GM21528 (cell line): ENCODE results near the gene COL7A1.
"Not testable (repeated sequence)": the region's sequence is repeated elsewhere in the genome, so short reads cannot be mapped to it uniquely, and the experiment has no call there.

Experiments used
- ATAC-seq: cut with Tn5 transposase; IDR thresholded peaks from one replicate; pipeline ENCODE4 v1.9.1; 2021; ENCODE audit warnings: mild to moderate bottlenecking, moderate library complexity; ENCODE audit not compliant: unreplicated experiment, low FRiP score

Gene COL7A1

DNA sequence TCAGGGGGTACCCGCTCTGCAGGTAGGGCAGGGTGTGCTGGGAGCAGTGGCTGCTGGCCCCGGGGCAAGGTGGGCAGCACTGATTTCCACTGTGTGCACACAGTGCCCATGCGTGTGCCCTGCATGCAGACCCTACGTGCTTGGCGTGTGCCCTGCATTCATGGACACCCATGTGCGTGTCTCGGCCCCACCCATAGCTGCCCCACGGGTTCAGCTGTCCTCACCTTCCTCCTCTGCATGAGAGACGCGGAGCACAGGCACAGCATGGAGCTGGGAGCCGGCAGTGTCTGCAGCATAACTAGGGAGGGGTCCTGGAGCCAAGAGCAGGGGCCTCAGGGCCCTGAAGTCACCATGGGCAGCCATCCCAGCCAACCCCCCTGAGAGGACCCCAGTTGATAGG is 29.9 kb downstream of the COL7A1 start:
- no peak for ATAC-seq

DNA sequence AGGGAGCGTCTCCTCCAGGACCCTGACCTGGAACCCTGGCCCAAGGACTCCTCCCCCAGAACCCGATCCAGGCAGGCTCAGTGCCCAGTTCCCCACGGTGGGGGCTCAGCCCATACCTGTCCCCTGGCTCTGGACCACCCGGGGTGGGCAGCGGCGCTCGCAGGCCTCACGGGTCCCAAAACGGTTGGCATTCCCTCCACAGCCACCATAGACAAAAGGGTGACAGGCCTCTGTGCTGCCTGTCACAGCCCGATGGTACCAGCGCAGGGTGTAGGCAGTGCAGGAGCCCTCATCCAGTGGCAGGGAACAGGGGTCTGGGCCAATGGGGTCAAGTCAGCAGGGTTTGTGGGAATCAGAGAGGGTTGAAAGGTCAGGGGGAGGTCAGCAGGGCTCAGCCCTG is 30.5 kb downstream of the COL7A1 start:
- ATAC-seq, result no peak

DNA sequence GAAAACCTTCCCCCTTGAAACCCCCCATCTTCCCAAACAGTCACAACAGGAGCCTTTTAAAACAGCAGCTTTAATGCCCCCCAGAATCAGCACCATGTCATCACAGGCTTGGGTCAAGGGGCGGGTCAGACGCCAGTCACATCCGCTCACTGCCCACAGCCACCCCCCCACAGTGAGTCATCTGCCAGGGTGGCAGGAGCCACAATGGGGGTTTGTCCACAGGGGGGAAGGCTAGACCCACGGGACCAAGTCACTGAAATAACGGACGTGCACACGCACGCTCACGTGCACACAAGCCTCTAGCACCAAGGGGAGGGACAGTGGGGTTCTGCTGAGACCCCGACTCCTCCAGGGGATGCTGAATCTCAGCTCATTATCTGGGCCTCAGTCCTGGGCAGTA is 31.1 kb downstream of the COL7A1 start:
- ATAC-seq, result no peak

DNA sequence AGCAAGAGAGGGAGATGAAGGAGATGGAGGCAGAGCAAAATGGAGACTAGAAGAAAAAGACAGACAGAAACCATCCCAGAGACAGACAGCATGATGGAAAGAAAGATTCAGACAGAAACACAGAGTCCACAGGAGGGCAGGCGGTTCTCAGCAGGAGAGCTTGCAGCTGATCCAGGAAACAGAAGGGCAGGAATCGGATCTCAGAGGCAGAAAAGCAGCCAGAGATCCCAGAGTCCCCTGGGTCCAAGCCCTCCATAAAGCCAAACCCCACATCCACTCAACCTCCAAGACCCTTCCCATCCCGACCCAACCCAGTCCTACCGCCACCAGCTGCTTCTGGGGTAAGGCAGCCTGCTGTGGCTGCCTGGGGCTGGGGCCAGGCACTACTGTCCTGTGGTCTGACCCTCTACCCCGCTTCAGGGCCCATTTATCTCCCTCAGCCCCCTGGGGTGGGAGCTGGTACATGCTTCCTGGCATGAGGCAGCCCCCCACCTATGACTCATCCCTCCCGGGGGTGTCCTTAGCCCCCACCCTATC is 31.7 kb downstream of the COL7A1 start, which contains the start of gene UCN2:
UCN2 (minus strand) TSS at position 400 of the 537 bp plus-strand sequence. CDS start 657 bp downstream, outside the sequence.
- ATAC-seq, result no peak

DNA sequence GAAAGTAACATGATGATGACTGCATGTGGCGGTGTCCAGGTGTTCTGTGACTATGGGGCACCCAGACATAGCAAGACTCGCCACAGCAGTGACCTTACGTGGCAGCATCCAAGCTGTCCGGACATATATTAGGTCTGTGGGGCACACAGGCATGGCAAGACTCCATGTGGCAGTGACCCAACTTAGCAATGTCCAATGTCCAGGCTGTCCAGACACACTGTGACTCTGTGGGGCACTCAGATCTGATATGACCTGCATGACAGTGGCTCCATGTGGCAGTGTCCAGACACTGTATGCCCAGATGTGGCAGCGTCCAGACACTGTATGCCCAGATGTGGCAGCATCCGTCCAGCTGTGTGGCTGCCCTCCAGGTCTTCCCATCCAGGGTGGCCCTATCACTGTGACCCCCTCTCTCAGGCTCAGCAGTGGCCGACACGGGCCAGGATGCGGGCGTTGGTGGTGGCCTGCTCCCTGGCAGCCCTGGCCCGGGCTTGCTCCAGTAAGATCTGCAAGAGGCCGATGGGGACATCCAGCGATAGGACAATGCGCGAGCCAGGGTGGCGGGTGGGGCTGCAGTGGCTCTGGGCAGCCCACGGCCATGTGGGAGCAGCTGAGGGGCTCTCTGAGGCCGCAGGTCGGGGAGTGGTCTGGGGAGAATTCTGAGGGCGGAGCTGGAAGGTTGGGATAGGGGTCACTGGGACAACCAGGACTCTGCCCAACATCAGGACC is 32.6 kb downstream of the COL7A1 start:
- no peak for ATAC-seq

DNA sequence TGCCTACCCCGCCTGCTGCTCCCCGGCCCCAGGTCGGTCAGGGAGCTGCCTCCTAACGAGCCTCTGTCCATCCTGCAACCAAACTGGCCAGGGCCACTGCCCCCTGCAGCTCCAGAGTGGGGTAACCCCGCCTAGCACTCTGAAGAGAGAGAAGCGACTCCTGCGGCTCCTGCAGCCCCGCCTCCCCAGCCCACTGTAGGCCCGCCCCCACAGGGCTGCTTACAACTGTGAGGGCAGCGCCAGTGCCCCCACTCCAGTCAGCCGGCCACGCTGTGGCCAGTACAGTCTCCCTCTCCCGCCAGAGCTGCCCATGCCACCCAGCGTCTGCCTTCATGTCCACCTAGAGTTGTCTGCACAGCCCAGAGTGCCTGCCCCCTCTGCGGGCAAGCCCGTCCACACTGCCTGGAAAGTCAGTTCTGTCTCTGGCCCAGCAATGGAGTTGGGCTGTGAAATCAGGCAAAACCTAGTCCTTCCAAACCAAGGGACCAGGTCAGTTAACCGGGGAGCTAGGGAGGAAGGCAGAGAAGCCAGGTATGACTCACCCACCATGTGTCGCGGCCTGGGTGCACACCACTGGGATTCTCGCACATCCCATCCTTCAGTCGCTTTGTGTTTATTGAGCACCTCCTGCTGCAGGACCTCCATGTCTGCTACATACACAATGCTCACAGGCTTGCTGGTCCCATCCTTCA is 33.9 kb downstream of the COL7A1 start:
- ATAC-seq, result no peak

DNA sequence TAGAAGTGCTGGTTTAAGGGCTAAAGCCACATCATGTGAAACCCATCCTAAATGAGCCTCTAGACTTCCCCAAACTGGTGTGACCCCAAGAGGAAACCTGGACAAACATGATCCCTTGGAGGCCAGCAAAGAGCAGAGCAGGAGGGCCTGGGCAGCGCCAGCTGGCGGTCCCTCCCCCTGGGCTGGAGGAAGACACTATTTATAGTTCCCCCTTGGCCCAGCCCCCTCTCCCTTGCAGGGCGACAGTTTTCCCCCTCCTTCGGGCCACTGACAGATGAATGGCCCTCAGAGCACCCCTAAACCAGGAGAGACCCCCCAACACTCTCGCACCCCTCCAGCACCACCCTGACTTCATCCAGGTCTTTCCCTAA is 34.5 kb downstream of the COL7A1 start:
- ATAC-seq, result no peak

DNA sequence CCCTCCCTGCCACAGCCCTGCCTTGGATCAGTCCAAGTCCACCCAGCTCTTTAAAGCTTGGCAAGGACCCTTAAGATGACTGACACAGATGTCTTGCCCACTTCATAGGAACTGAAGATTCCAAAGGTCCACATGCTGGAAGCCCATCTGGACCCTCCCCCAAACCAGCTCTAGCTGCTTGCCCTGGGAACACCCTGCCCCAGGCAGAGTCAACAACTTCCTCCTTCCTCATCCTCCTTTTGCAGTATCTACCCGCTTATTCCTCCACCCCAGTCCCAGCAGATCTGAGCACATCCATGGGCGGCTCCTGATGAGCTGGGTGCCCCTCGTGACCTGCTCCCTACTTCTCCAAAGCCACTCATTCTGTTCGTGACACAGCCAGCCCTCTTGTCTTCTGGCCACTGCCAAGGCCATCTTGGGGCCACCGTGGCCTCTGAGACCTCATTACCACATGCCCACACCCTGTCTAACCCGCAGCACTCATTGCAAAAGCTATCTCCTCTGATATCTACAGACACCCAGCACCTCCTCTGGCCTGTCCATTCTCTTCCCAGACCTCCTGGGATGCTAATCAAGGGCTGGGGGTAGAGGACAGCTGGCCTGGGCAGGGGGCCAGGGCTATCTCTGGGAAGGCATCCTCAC is 36.5 kb downstream of the COL7A1 start:
- ATAC-seq, result no peak

DNA sequence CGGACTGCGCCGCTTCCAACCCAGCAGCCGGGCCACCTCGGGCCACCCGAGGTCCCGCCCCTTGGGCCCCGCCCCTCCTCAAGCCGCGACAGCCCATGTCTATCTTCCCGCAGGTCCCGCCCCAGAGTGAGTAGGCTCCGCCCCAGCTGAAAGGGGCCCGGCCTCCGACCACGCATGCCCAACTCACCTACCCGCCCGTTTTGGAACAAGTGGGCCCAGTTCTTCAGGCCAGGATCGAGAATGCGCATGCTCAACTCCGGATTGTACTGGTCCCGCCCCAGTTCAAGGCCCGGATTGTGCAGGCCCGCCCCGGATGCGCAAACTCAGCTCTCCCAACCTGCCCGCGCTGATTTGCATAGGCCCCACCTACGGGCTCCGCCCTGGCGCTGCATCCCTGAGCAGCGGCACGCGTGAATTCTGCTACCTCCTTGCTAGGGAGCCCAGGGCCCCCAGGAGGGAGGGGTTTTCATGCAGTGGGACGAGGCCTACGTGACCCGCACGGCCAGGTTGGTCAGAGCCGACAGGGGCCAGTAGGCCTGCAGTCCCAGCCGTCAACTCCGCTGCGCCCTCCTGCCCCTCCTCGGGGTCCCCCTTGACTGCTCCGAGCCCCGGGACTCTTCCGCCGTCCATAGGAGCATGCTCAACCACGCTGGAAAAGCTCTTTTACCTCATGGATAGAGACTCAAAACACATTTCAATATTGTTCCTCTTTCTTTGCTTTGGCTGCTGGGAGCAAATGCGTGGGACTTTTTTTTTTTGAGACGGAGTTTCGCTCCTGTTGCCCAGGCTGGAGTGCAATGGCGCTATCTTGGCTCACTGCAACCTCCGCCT is 38.1 kb downstream of the COL7A1 start, which contains the start of gene PFKFB4:
PFKFB4 (minus strand) TSS at position 8 of the 831 bp plus-strand sequence. CDS start 26 bp downstream, outside the sequence.
- ATAC-seq, result peak; percentile 82

DNA sequence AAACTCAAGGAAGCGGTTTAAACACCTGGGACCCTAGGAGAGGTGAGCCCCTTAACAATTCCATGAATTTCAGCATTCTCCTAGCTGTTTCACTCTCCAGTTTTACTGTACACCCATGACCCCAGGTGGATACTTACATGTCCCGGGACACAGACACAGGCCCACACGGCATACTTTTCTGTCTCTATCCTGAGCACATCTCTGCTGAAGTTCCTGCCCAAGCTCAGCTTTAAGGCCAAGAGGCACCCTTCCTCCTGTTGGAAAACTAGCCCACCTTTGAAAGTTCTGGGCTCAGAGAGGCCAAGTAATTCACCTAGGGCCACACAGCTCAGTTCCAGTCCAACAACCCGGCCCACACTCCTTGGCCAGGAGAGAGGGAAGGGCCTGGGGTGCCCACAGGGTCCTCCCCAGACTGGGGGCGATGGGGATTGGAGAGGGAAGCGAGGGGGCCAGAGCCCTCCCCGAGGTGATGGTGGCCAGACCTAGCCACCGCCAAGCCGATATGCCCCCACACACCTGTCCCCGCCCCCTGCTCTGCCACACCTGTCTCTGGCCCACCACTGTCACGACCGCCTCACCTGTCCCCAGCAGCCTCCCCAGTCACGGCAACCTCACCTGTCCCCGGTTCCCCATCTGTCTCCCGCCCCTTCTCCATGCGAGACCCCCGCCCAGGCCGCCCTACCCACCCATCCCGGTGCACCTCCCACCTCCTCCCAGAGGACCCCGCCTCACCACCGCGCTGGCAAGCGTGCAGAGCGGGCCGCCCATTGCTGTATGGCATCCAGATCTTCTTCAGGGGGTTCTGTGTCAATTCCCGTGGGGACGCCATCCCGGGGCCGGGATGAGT is 39.0 kb downstream of the COL7A1 start:
- no peak for ATAC-seq

DNA sequence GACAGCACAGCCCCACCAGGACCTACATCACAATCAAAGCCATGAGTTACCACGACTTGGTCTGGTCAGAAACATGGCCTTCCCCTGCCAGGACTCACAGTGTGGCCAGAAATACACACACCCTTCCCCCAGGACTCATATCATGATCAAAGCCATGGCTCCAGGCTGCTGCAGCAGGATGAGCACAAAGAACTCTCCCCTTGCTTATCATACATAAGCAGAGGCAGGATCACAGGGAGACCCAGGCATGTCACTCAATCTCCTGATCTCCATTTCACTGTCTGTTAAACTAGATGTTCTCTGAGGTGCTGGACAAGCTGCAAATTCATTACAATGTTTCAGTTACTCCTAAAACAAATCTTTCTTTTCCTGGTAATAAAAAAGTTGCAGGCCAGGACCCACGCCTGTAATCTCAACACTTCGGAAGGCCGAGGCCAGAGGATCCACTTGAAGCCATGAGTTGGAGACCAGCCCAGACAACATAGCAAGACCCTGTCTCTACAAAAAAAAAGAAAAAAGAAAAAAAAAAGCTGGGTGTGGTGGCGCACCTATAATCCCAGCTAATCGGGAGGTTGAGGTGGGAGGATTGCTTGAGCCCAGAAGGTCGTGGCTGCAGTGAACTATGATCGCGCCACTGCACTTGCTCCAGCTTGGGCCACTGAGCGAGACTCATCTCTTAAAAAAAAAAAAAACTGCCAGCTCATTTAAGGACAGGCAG is 39.7 kb downstream of the COL7A1 start:
- no peak for ATAC-seq

DNA sequence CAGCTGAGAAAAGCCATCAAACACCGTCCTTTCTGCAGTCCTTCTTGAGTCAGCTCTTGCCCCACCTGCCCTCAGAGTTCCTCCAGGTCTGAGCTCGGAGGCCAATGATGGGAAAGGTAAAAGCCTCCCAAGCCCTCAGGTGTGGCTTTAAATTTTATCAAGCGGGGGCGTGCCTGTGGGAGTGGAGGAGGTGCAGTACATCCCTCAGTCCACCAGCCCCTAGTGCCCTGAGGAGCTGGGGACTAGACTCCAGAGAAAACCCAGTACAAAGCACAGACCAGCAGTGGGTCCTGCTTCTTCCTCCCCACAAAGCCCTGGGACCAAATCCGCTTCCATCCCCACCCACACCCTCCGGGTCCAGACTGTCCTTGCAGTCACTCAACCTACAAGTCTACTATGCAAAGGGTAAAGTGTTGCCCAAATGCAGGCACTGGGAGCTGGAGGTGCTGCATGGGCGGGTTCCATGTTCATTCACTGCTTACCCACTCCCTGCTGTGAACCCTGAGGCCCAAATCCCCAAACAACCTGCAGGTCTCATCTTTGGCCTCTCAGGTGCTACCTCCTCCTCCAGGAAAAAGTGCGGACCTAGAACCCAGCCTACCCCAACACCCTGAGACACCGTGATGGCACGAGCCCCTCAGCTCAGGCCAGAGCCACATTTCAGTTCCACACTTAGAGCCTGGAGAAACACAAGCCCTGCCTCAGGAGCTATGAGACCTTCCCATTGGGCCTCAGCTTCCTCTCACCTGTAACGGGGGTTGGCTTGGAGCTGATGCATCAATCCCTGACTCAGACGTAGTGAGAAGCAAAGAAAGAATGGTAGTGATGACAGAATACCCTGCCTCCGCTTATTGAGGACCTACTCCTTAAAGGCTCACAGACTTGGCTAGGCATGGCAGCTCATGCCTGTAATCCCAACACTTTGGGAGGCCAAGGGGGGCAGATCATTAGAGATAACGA is 41.0 kb downstream of the COL7A1 start:
- ATAC-seq, result no peak

DNA sequence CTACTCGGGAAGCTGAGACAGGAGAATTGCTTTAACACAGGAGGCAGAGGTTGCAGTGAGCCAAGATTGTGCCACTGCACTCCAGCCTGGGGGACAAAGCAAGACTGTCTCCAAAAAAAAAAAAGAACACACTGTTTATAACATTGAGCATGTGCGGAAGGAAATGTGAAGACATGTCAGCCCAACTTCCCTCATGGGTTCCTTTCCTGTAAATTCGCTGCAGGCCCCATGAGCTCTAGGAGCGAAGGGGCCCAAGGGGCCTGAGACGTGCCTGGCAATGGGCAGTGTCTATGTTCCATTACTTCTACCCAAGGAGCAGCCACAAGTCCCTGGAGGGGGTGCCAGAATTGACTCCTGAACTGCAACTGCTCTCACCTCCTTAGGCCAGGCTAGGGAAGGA is 41.8 kb downstream of the COL7A1 start:
- ATAC-seq, result no peak

DNA sequence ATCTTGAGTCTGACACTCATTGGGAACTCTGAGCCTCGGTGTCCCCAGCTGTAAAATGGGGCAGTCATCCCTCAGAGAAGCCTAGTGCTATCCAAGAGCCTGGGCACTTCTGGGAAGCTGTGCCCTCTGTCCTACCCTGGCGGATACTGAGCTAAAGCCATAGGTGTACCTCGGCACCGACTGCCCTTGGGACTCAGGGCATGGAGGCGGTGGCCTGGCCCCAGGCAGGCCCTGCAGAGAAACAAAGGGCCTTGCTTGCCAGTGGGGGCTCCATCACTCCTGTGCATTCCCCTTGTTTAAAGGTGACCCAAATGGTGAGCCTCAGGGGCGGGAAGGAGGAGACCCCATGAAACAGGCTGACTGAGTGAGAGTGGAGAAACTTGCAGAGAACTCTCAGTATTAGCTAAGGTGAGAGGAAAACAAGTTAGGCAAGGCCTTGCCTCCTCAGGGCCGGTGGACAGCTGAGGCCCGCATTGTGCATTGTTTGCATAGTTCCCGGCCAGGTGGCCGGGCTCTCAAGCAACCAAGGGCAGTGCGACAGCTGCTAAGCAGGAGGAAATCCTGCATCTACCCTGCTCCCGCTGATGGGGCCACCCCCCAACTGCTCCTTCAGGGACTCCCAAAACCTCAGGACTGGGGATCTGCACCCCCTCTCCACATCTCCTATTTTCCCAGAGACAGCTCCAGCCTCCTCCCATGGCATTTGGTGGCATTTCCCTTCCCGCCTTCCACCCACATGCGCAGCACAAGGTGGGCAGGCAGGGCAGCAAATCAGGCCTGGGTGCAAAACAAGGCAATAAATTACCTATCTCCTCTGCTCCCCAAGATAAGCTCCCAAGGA is 42.8 kb downstream of the COL7A1 start:
- no peak for ATAC-seq

DNA sequence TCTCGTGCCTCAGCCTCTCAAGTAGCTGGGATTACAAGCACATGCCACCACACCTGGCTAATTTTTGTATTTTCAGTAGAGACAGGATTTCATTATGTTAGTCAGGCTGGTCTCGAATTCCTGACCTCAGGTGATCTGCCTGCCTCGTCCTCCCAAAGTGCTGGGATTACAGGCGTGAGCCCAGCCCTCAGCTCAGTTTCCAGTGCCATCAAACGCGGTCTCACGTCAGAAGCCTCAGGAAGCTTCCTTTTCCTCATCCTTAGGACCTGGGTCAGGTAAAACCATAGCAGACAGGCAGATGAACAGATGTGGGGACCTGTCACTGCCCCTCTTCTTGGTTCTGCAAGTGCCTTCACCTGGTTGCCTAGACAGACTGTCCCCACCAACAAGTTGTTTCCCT is 43.5 kb downstream of the COL7A1 start:
- not testable (repeated sequence) for ATAC-seq

DNA sequence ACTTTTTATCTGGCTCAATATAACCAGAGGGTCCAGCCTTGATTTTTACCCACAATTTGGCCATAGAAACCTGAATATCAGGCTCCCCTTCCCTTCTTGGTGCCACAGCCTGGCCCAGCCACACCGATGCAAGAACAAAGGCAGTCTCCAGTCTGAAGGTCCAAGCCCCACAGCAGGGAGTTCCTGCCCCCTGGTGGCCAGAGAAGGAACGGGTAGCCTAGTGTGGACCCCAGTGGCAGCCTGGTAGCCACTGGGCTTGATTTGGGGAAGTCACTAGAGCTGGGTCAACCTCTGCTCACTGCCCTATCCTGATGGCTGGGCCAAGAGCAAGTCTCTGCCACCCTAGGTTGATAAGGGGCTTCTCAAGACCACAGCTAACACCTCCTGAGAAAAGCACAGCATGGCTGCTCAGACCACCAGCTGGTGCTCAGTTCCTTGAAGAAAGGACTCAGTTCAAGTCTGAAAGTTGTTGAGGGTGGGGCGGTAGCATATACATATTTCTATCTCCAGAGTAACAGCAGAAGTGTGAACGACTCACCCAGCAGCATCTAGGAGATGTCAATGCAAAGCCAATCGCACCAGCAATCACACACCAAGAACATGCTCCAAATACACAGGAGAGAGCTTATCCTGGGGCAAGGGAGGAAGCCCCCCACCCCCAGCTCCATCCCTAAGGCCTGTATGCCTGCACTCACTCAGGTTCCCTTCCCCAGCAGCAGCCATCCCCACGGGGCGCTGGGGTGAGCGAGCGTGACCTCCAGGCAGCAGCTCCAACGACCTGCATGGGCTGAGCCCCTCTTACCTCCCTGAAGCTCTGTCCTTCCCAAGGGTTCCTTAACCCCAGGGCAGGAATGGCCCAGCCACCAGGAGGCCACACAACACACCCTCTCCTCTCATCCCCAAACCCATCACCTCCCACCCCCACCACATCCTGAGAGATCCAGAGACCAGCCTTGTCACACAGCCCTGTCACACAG is 46.1 kb downstream of the COL7A1 start:
- no peak for ATAC-seq
